GM18907 (cell line): ENCODE results near the gene CNKSR3.

Source experiments
- ATAC-seq: cut with Tn5 transposase; IDR thresholded peaks from one replicate; pipeline ENCODE4 v1.9.1; 2021; ENCODE audit warnings: mild to moderate bottlenecking, moderate library complexity; ENCODE audit not compliant: unreplicated experiment

The CNKSR3 gene

DNA sequence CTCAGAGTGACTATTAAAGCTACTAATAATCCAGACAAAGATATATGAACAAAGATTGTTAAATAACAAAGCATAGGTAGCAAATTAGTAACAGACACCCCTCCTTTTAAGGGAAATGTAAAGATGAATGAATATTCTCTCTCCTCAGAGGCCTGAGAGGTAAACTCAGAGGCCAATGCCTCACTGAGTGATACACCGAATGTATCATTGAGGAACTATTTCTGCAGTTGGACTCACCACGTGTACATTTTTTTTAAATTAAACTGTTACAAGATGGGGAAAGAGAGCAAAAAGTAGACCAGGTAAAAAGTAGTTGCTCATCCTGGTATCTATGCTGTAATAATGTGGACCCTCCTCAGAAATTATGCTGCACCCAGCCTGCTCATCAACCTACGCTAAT lies 81.6 kb downstream of the CNKSR3 start:
- ATAC-seq, result no peak

DNA sequence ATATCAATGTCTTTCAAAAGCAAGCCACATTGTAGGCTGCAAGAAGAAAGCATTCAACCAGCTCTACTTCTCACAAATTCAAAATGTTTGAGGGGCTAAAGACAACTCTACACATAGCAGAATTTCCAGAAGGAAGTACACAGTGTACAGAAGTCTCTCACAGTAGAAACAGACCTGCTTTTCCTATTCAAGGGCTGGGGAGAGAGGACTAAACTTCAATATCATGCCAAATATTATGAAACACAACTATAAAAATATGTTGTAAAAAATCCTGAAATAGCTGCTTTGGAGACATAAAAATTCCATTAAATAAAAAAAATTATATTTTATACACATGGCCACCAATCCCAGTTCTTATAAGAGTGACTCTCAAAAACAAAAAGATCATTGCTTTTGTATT lies 83.0 kb downstream of the CNKSR3 start:
- no peak for ATAC-seq

DNA sequence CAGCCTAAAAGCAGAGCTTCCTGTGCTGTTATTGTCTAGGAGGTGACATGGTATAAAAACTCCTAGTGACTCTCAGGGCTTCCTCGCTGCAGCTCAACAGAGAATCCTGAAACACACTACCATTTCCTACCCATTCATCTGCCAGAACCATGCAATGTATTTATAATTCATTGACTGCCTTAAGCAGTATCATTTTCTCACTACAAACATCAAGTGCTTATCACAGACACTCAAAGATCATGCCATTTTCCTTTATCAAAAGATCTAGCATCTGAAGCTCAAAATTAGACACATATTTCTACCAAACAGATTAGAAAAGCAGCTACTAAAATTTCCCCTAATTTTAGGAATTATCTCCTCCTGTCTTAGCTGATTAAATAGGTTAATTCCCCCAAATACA lies 83.5 kb downstream of the CNKSR3 start:
- no peak for ATAC-seq

DNA sequence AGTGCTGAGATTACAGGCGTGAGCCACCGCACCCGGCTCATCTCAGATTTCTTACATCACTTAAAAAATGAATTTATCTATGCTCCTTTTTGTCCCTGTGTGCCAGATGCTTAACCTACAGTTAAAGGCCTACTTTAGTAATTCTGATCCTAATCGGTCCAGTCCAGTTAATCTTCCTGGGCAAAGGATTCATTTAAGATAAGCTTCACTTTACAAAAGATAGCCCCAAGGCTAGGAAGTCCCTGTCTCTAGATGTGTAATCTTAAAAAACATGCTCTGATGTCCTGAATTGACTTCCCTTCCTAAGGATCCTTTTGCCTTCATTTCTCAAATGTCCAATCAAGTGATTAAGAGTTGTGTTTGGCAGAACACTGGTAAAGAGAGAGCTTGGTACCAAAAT lies 85.5 kb downstream of the CNKSR3 start:
- no peak for ATAC-seq

DNA sequence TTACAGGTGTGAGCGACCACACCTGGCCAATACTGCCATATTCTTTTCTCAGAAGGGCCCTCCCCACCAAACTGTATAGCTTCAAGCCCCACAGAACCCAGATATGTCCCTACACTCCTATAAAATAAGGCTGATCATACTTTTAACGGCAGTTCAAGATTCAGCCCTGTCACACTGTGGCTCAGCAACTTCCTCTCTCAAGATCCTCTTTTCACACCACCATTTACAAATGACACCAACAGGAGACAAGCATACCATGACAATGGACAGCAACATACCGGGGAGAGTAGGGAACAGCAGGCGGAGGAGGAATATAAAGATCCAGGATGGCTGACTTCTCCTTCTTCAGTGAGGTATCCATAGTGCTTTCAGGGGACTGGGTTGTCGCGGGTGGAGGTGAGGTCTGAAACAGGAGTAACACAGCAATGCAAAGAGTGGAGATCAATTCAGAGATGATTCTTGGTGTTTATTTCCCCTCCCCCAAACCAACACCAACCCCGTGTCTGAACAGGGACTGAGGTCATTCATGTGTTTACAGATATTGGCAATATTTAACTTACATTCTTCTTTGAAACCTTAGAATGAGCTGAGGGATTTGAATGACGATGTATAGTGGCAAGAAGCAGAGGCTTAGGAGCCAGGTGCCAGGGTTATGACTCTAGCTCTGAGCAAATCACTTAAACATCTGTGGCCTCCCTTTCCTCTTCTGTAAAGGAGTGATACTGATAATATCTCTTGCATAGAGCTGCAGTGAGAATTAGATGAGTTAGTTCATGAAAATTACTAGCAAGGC lies 96.3 kb downstream of the CNKSR3 start:
- peak; percentile 84 for ATAC-seq

DNA sequence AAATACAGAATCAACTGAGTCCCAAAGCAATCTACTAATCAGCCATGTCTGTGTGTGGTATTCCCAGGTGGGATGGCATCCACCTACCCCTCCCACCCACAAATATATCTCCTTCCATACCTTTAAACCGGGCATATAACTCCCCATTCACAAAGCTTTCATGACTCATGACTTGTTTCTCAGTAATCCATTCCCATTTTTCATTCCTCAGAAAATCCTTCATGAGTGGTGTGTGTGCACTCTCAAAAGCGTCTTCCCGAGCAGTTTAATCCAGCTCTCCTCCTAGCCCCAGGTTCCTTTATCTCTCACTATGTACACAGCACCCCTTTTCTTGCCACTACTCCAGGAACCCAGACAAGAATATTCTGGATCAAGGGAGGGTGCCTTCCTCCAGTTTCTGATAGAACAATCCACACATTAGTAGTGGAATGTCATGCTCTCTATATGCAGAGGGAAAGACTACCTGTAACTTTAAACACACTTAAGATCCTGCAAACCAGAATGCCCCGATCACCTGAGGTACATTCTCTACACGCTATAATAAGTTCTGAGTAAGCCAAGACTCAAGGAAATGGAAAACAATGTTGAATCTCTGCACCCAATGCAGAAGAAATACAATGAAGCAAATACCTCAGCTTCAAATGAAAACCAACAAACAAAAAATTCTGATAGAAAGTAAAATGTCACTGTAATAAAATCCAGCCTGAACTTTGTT lies 98.2 kb downstream of the CNKSR3 start:
- no peak for ATAC-seq

DNA sequence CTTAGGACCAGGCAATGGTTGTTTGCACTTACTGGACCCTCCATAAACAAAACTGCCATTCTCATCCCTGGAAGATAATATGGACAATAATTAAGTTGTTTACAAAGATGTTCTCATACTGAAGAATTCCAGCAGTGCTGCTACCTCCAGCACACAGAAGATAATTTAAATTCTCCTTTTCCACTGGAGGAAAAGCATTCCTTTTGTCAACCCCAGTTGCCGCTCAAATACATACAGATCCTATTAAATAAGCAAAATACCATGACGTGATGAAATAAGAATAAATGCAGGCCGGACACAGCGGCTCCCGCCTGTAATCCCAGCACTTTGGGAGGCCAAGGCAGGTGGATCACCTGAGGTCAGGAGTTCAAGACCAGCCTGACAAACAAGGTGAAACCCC lies 99.4 kb downstream of the CNKSR3 start:
- no peak for ATAC-seq

DNA sequence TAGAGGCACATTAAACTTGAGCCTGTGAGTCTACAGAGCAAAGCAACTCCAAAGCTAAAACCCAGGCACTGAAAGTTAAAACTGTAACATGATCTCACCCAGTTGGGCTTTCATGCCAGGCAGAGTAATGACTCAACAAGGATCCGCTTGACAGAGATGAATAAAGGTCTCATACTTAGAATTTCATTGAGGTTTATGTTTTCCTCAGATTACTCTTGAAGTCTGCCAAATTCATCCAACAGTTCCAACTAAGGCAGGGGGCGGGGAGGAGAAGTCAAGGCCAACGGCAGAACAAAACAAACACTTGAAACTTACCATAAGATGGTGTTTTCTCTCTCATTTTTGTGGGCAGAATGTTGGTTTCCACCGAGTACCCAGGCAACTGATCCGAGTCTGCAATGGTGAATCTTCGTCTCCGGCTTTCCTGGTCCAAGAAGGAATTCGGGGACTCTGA lies 99.8 kb downstream of the CNKSR3 start:
- no peak for ATAC-seq

DNA sequence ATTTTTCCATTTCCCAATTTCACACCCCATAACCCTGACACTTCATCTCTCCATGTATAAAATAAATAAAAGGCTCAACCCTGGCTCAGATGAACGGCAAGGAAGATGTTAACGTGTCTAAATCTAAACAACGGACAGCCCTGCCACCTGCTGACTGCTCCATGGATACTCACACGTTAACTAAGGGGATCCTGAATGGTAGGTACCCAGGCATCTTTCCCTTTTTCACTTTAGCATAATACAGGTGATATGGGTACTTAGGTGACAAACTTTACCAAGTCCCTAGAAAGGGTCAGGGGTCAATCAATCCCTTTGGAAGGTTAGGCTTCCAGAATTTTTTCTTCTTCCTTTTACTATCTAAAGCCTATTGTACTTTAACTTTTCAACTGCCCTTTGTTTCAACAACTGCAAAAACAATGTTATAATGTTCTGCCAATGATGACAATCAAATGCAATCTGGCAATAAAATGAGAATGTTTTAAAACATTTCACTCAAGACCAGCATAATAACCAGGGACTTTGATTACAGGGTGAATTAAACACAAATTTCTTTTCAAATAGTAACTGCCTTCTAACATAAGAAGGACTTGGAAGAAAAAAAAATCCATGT lies 101.5 kb downstream of the CNKSR3 start:
- ATAC-seq, result no peak

DNA sequence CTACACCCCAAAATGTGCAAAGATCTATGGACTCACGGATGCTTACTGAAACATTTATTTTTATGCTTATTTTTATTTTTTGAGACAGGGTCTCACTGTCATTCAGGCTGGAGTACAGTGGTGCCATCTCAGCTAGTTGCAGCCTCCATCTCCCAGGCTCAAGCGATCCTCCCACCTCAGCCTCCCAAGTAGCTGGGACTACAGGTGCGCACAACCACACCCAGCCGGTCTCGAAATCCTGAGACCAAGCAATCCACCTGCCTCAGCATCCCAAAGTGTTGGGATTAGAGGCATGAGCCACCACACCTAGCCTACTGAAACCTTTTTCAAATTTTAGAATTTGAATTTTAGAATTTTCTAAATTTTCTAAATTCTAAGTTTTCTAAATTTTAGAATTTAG lies 103.0 kb downstream of the CNKSR3 start:
- no peak for ATAC-seq

DNA sequence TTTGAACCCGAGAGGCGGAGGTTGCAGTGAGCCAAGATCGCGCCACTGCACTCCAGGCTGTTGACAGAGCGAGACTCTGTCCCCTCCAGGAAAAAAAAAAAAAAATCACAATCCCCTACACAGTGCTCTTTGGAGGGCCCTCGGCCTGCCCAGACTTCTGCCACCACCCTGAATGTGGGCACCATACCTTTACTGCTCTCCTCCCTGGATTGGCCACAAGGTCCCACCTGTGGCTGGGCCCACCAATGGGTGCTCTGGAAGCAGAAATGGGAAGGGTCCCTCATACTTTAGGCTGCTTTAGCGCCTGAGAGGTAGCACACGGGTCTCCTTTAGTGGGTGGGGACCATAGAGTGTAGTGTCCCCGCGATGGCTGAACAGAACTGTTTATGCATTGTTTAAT lies 103.6 kb downstream of the CNKSR3 start:
- no peak for ATAC-seq

DNA sequence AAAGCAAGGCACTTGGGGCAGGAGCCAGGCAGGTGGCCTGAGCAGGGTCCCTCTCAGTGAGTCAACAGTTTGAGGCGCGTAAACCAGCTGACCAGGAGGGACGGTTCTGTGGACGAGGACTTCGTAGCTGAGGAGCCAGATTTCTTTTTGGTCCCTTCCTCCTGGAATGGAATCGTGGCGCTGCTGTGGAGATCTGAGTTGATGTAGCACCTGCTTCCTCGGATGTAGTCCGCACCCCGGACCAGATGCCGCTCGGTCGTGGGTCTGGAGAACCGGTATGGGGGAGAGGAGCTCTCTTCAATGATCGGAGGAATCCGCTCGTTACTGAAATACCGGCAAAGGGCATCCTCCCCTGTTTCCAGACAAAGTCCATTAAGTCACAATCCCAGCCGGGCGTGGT lies 104.2 kb downstream of the CNKSR3 start:
- no peak for ATAC-seq

DNA sequence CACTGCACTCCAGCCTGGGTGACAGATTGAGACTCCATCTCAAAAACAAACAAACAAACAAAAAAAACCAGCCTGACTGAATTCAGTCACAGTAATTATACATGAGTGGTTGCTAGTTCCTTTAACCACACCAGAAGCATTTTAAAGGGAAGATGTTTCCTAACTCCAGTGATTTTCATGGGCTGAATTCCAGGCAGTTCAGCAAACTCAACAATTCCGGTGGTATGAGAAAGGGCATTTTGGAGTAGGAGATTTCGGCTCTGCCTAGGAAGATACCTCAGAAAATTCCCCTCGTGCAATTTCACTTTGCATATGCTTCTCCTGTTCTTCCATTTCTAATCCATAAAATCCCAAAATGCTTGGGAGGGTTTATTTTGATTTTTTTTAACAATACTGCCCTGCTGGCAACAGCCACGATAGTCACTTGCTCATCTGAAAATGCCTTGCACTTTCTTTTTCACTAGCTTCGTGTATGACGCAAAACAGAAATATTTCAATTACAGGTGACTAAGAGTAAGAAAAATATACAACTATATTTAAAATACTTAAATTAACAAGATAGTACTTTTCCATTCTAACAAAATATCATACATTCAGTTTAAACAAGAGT lies 105.6 kb downstream of the CNKSR3 start:
- no peak for ATAC-seq

DNA sequence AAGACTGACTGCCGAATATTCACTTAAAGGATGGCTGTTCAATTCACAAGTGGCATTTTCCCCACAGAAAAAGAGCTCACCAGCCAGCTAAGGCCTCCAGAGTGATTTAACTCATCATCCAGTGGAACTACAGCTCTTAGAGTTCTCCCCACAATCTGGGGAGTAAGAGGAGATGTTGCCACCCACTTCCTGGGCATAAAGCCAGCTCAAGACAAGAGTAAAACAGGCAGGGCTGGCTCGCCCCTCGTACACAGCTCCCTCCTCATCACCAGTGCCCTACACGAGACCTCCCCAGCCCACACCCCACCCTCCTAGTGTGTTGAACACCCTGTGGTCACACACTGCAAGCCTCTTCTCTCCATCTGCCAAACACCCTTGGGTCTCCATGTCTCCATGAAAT lies 106.7 kb downstream of the CNKSR3 start:
- ATAC-seq, result no peak

DNA sequence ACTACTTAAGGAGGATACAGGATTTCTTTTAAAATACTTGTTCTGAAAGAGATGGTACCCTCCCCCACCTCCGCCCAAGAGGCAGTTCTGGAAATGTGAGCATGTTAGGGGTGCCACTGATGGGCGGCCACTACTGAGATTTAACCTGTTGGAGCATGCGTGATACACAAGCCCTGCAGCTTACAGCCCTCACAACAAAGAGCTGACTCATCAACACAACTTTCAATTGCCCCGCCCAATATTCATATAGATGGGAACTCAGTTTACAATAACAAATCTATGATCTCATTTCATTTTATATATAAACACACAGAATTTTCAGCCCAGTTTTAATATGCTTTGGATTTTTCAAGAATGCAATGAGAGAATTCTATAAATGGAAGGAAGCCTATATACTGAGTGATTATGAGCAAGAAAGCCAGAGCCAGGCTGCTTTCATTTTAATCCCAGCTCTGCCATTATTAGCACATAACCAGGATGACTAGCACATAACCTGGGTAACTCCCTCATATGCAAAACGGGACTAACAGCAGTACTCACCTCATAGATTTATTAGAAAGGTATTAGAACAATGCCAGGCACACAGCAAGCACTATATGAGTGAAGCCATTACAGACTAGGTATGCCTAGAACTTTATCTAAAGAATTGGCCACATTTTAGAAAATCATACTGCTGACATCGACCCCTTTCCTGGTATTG lies 108.3 kb downstream of the CNKSR3 start:
- no peak for ATAC-seq

DNA sequence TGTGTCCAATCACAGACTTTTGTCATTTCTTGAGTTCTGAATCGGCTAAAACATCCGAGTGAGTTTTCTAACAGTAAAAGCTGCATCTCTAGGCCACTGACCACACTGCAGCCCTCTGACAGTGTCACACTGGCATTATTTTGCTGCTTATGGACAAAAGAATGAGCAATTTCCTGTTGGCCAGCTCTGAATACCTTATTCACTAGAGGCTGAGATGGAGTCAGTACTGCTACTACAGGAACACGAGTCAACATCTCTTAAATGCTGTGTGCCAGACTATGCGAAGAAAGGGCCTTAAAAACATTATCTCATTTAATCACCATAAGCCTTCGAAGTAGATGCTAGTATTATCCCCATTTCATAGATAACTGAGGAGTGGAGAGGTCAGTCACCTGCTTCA lies 111.4 kb downstream of the CNKSR3 start:
- ATAC-seq, result no peak

DNA sequence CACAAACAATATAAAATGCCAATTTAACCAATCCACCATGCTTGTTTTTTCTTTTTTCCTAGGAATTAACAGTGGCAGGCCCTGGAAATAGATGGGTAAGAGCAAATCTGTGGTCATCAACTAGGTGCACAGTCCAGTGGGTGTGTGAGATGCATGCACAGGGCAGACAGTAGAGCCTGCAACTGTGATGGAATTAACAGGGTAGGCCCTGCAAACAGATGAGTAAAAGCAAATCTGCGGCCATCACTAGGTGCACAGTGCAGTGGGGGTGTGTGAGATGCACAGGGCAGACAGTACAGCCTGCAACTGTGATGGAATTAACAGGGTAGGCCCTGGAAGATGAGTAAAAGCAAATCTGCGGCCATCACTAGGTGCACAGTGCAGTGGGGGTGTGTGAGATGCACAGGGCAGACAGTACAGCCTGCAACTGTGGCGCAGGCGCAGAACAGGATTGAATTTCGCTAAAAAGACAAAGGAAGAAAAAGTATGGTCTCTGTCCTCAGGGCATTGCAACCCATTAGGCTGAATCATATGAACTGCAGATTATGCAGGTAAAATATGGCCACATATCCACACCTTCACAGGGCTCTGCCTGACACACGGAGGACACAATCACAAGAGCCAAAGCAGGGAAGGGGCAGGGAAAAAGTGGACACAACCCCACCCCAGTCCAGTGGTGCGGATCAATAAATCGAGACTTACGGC lies 112.8 kb downstream of the CNKSR3 start:
- ATAC-seq, result no peak

DNA sequence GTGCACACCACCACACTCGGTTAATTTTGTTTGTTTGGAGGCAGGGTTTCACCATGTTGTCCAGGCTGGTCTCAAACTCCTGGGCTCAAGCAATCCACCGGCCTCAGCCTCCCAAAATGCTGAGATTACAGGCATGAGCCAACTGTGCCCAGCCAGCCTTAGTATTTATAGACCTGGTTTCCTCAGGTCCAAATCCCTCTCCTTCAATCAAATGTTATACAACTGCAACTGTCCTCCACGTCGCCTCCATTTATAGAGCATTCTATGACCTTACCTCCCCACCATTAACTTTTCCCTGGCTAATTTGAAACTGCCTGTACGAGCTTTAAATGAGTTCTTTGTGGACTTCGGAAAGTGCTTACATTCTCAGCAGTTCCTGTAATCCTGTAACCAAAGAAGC lies 114.6 kb downstream of the CNKSR3 start:
- ATAC-seq, result no peak

DNA sequence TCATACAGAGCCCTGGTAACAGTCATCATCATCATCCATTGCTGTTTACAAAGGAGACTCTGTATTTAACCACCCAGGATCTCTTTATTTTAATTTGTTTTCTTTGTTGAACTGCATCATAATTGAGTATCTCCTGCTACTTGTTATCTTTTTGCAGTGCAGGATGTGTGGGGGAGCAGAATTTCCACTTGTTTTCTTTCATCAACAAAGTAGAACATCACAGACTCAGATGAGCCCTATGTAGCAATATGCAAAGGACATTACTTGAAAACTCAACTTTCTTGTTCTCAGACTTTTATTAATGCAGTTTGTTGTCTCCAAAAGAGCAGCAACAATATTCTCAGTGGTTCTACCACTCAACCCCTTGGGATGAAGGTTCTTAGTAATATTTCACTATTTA lies 115.2 kb downstream of the CNKSR3 start:
- ATAC-seq, result no peak

DNA sequence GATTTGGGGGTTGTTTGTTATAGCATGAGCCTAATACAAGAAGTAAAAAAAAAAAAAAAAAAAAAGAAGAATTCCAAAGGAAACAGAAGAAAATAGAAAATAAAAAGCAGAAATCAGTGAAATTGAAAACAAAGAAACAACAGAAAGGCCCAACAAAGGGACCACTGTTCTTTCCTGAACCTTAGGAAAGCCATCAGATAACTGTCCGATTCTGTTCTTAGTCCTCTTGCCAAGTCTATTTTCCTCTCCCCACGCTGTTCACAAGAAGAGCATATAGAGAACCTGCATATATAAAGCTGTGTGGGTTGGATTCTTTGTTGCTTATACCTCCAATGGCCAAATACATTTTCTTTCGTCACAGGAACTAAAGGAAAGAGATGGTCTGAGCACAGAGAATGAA lies 115.9 kb downstream of the CNKSR3 start:
- no peak for ATAC-seq
